Measurements from ENCODE around the gene GCLC.

DNA sequence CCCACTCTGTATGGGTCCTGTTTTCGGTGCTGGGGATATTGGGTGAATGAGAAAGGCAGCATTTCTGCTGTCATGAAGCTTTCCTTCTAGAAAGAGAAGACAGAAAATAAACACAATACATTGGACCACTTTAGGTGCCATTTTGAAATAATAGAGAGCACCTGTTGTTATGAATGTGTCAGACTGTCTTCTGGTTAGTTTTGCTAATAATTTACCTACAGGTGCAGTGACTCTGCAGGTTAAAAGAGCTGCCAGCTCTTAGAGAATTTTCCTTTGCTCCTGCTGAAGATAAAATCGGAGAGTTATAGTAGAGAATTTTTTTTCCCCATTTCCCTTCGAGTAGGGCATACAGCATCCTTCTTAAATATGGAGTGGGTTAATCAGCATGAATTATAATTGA is 21.9 kb upstream of the GCLC start:
- TF ChIP-seq, protein P1, sequence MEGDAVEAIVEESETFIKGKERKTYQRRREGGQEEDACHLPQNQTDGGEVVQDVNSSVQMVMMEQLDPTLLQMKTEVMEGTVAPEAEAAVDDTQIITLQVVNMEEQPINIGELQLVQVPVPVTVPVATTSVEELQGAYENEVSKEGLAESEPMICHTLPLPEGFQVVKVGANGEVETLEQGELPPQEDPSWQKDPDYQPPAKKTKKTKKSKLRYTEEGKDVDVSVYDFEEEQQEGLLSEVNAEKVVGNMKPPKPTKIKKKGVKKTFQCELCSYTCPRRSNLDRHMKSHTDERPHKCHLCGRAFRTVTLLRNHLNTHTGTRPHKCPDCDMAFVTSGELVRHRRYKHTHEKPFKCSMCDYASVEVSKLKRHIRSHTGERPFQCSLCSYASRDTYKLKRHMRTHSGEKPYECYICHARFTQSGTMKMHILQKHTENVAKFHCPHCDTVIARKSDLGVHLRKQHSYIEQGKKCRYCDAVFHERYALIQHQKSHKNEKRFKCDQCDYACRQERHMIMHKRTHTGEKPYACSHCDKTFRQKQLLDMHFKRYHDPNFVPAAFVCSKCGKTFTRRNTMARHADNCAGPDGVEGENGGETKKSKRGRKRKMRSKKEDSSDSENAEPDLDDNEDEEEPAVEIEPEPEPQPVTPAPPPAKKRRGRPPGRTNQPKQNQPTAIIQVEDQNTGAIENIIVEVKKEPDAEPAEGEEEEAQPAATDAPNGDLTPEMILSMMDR (IDR thresholded peaks at IDR 0.05) = no peak
- TF ChIP-seq POLR2A (IDR thresholded peaks at IDR 0.05) (no peak), EP300 (IDR thresholded peaks at IDR 0.05) (no peak)
